GM18505 (cell line): ENCODE results near the gene RNF149.

Experiments
- ATAC-seq: cut with Tn5 transposase; IDR thresholded peaks from one replicate; pipeline ENCODE4 v1.9.1; 2021; ENCODE audit not compliant: unreplicated experiment
- POLR2A ChIP-seq: IDR thresholded peaks from 4 replicates; pipeline ENCODE4 v1.6.1; 2011; ENCODE audit warnings: borderline replicate concordance; ENCODE audit not compliant: insufficient read depth, insufficient read length; ENCODE audit errors: extremely low read depth

Gene RNF149

DNA sequence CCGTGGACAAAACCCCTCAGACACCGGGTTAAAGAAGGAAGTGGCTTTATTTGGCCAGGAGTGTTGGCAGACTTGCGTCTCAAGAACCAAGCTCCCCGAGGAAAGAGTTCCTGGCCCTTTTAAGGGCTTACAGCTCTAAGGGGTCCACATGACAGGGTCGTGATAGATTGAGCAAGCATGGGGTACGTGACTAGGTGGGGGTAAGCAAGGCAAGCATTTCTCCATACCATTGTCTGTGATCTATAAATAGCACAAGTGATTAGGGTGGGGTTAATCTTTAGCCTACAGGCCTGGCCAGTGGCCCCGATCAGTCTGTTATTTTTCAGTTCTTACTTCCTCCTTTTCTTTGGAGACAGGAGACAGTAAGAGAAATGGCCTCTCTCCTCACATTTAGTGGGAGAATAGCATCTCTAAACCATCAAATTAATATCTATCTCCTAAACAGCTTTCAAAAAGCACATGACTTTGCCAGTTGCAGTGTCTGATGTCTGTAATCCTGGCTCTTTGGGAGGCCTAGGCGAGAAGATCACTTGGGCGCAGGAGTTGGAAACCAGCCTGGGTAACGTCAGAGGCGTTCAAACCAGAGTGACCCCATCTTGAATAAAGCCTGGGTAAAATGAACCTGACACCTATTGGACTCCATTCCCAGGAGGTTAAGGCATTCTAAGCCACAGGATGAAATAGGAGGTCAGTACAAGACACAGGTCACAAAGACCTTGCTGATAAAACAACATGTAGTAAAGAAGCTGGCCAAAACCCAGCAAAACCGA is 74.1 kb downstream of the RNF149 start:
- no peak for TF ChIP-seq POLR2A
- ATAC-seq, result no peak

DNA sequence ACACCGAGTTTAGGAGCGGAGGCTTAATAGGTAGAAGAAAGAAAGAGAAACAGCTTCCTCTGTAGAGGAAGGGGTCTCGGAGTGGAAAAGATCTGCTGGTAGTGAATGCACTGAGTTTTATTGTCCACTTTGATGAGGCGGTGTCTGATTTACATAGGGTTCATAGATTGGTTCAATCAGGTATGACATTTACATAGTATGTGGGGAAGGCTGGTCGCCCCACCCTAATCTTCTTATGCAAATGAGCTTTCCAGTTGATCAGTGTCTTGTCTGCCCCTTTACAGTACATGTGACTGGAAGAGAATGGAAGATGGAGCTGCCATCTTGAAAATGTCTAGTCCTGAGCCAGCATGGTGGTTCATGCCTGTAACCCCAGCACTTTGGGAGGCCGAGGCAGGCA is 75.7 kb downstream of the RNF149 start:
- TF ChIP-seq POLR2A, result no peak
- no peak for ATAC-seq

DNA sequence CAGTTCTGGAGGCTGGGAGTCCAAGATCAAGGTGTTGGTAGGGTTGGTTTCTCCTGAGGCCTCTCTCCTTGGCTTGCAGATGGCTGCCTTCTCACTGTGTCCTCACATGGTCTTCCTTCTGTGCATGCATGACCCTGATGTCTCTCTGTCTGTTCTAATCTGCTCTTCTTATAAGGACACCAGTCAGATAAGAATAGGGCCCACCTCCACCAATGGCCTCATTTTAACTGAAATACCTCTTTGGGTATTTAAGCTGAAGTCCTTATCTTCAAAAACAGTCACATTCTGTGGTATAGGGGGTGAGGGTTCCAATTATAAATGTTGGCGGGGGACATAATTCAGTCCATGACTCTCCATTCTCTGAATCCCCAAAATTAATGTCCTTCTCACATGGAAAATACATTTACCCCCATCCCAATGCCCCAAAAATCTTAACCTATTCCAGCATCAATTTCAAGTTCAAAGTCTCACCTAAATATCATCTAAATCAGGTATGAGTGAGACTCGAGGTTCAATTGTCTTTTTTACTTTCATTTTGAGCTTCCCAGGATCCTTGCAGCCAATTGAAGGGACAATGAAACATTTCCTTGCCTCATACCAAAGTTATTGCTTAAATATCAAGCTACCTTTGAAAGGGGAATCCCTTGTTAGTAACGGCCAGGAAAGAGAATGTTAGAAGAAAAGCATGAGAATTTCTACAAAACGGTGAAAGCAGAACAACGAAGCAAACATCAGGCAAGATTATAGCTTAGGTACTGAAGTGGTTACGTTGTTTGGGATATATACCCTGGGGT is 76.4 kb downstream of the RNF149 start:
- ATAC-seq, result no peak
- no peak for TF ChIP-seq POLR2A

DNA sequence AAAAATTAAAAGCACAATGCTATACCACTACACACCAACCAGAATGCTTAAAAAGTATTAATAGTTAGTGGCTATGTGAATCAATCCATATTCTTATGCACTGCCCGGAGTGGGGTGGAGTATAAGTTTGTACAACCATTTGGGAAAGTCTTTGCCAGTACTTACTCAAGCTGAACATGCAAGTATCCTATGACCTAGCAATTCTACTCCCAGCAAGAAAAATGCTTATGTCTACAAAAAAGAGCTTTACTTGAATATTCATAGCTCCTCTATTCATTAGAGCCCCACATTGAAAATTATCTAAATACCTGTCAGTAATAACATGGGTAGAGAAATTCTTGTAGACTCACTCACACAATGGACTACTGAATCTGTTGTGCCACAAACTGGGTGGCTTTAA is 77.3 kb downstream of the RNF149 start:
- no peak for ATAC-seq
- TF ChIP-seq POLR2A, result no peak

DNA sequence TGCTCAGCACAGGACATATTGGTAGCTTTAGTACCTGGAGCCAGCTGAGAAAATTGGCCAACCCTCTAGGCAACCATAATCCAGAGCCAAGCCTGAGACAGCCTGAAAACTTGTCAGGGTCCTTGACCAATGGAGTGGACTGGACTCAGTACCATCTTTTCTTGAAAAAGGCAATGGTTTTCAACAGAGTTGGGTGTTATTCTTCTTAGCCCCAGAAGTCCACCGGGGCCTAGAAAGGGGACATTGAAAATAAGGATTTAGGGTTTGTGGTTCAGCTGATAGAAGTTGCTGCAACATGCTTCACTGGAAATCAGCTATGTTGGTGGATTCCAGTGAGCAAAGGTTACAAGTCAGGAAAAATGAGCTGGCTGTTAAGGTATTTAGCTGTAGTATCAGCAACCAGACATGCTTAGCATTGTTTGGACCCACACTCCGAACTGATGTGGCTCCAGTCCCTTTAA is 77.9 kb downstream of the RNF149 start:
- no peak for TF ChIP-seq POLR2A
- no peak for ATAC-seq
